NCI-H2171 treated with DMSO at 0.1 percent for 48 hours (cell line): ENCODE results near the gene LLPH.

Source experiments
- DNase-seq: peaks from one replicate; lab custom pipeline; 2025; lab: John Stamatoyannopoulos, UW

The LLPH gene

GRCh38 chr12:66090157-66090556 is 40.4 kb downstream of the LLPH start:
- DNase-seq, result no peak

DNA sequence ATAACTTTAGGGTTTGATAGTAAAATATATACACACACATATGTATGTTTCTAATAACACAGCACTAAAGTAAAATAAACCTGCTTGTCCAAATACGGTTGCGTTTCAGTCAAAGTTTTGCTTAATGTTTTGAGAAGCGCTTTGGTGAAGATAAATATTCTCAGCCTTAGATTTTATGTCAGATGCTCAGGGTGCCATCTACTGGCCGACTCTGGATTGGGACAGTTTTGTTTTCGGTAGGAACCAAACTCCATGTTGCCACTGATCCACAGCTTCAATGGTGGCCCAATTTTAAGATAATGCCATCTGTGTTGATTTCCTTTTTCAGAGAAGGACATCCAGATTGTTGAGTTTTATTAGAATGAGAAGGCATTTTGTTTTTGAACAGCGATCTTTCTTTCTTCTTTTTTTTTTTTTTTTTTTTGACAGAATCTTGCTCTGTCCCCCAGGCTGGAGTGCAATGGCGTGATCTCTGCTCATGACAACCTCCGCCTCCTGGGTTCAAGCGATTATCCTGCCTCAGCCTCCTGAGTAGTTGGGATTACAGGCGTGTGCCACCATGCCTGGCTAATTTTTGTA is 43.1 kb downstream of the LLPH start:
- DNase-seq, result peak; percentile 41

DNA sequence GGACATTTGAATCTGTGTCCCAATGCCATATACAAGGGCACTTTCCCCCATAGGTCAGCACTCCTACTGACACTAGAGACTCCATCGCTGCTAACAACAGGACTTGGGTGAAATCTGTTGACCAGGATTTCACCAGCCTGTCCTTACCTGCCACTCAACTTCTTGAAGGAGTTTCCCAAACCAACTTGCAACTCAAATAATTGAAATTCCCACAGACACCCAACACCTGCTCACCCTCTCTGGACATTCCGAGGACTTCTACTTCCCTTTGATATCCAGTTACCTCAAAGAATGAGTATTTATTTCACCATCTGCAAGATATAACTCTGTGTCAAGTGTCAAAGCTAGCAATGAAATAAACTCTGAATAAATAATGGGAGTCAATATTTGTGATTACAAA is 44.6 kb downstream of the LLPH start:
- no peak for DNase-seq

- DNase-seq, result no peak
Measured at GRCh38 chr12:66085213-66085612, 45.3 kb downstream of the LLPH start.

DNA sequence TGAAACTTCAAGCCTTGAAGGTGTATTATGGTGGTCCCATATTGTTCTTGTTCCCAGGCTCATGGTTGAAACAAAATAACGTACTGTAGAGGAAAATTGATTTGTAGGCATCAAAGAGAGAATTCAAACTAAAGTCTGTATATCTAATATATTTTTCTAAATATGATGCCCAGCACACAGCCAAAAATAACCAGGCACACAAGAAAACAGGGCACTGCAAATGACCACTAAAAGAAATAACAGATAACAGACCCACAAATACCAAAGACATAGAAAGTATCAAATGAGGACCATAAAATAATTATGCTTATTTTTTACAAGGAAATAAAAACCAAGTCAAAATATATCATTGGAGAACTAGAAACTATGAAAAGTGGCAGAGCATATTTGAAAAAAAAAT is 46.8 kb downstream of the LLPH start:
- no peak for DNase-seq

DNA sequence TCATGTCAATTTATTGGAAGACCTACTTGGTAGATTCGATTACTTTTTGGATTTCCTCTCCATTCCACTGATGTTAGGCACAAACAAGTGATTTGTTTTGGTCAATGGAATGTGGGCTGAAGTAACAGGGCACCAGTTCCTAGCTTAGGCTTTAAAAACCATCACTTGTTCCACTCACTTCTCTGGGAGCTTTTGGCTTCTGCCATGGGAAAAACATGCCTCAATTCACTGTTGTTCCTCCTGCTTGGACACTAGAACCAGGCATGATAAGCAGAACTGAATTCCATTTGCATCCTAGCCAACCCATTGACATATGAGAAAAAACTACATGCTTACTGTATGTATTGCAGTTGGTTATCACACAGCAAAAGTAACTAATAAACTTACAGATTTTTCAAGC is 47.8 kb downstream of the LLPH start:
- DNase-seq, result no peak

- DNase-seq, result no peak
Measured at GRCh38 chr12:66080791-66081190, 49.8 kb downstream of the LLPH start.

GRCh38 chr12:66077542-66077941 is 53.0 kb downstream of the LLPH start:
- DNase-seq, result no peak

GRCh38 chr12:66074561-66074960 is 56.0 kb downstream of the LLPH start:
- no peak for DNase-seq

DNA sequence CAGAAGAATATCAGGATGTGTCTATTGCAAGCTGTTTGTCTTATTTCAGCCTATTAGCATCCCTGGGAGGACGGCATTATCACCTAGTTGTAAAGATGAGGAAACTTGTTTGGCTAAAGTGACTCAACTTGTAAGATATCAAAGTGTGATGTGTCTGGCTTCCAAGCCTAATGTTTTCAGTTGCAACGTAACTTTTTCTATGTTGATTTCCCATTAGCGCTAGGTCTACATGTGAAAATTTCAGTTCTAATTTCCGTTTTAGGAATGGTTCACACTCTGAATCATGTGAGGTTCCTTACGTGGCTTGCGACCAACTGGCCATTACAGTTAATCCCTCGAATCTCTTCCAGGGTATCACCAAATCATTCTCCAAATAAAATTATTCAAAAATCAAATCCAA is 58.0 kb downstream of the LLPH start:
- no peak for DNase-seq

DNA sequence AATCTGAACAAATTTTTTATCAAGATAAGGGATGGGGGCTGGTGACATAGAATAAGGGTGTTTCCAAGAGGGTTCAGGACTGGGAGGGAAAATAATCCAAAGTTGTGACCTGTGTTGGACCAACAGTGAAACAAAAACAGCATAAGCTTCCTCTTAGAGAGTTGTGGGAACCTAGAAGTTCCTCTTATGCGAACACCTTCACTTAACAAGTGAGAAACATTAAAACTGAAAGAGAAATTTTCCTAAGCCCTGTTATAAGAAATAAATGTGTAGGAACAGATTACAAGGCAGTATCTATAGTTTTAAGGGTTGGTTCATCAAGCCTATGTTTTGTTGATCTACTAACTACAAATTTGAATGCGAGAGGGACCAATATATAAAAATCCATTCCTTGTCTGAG is 58.4 kb downstream of the LLPH start:
- no peak for DNase-seq

DNA sequence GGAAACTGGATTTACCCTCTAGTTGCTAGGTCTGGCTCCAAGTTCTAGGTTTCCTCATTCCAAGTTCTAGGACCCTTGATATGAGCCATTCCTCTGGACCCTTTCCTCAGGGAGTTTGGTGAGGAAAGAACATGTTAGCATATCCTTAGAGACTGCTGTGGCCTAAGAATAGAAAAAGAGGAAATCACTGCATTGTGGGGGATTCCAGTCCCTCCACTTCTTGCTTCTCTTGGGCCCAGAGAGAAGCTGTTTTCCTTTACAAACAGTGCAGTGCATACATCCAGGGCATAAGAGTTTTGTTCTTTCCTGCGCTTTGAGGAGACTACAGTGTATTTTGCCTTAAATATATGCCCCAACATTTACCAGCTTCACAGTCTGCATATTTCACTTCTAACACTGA is 59.0 kb downstream of the LLPH start:
- no peak for DNase-seq

- DNase-seq, result no peak
Measured at GRCh38 chr12:66070378-66071120, 60.0 kb downstream of the LLPH start.

- DNase-seq, result no peak
Measured at GRCh38 chr12:66066929-66067523, 63.5 kb downstream of the LLPH start.
